Psoas muscle (tissue), 8 donors: Measurements from ENCODE around the gene EDIL3. TPM values are rescaled to one million over a fixed set of nuclear protein-coding genes. Genes with fewer than 3 reads are reported as not detected.

Experiments used
- ATAC-seq, 4 donors: fragments of 200-7000 bp; cut with Tn5 transposase; one replicate each; pipeline ENCODE4 v1.9.1; 2020; ENCODE audit warnings: moderate library complexity in 3 of 4, mild to moderate bottlenecking in 2 of 4
- DNase-seq, 2 donors: peaks; one replicate each; pipeline ENCODE4 v3.0.0-alpha.2; 2020
- H3K27ac ChIP-seq: fragments of 200-600 bp; one replicate; pipeline ENCODE4 v1.8.0; 2022
- H3K27me3 ChIP-seq, 3 donors: fragments of 200-600 bp in 1 of 3; one replicate each; pipeline versions ENCODE4 v1.6.1 to v1.8.0; 2013 to 2022; ENCODE audit warnings: low read length in 2 of 3, mild to moderate bottlenecking in 2 of 3, moderate library complexity in 1 of 3; ENCODE audit not compliant: insufficient read depth in 3 of 3
- H3K36me3 ChIP-seq, 2 donors: fragments of 200-600 bp in 1 of 2; one replicate each; pipeline versions ENCODE4 v1.6.1 to v1.8.0; 2013 to 2022; ENCODE audit warnings: low read depth in 1 of 2, mild to moderate bottlenecking in 1 of 2, moderate library complexity in 1 of 2; ENCODE audit not compliant: insufficient read depth in 1 of 2
- H3K4me1 ChIP-seq: fragments of 200-600 bp; one replicate; pipeline ENCODE4 v1.8.0; 2022
- H3K4me3 ChIP-seq: fragments of 200-600 bp; one replicate; pipeline ENCODE4 v1.8.0; 2022; ENCODE audit warnings: mild to moderate bottlenecking
- H3K9me3 ChIP-seq: fragments of 200-600 bp; one replicate; pipeline ENCODE4 v1.8.0; 2022
- WGBS, 3 donors: extraction: QIAGEN DNeasy Blood & Tissue Kit; methylation state at CpG; one replicate each; pipeline versions ENCODE4 v1.1.6 to v1.1.7; 2013; 5-methylcytosine and 5-hydroxymethylcytosine counted together
- intact Hi-C, 2 donors: fragments of 100-400 bp; cut with DNase I; formaldehyde crosslinking; loops; one replicate each; pipeline versions ENCODE4 v1.11.0 to v1.14.2; 2022
- polyA plus RNA-seq, 3 donors: library from polyadenylated mRNA; stranded (reverse); fragments of 200-250 nt; gene quantifications; one replicate each; pipeline ENCODE4 v1.2.3, GENCODE V29; 2013
- total RNA-seq, 4 donors: library from RNA; stranded (reverse); fragmentation: NEBNext Ultra II Directional in 2 of 4; extraction: Animal tissue kit (Norgen Biotek cat#: 25700) in 2 of 4; gene quantifications; one replicate each; pipeline versions ENCODE4 v1.2.1 to v1.2.4, GENCODE V29; 2021 to 2023
- TF ChIP-seq, protein P1 (sequence below): fragments of 200-600 bp; IDR thresholded peaks from one replicate; pipeline ENCODE4 v1.8.0; 2022; ENCODE audit warnings: antibody characterized with exemption
- donor health status: healthy with polysubstance abuse.
- donor health status: DM: no; HTN: no; CAD: no; lungs with moderate emphysema.
- donor health status: Bipolar disorder and iron deficiency.
- donor health status: healthy.
- donor health status: DM: yes; HTN: yes; CAD: no.
- donor health status: DM: no; HTN: no; CAD: no.
- donor health status: DM: no; HTN: no; CAD: no.
- donor health status: DM: yes; HTN: yes; CAD: no.

The EDIL3 gene
- total and polyA plus RNA-seq, 7 donors: 0.11 to 0.91 (median 0.34) TPM

- Histone ChIP-seq H3K36me3 (no peaks in the 10 kb centered on the region), H3K4me3 (no peak overlapping the region), H3K9me3 (no peaks in the 10 kb centered on the region), H3K4me1 (no peaks in the 10 kb centered on the region), H3K27ac (no peak overlapping the region), H3K27me3 (no peaks in the 10 kb centered on the region)
- DNase-seq: no peak
- WGBS, 3 donors: 81 to 100% (median 91%) methylated on average over 1 of the region's 1 CpG
- intact Hi-C loops: no loop called here
- ATAC-seq: no peak
- TF ChIP-seq, protein P1, sequence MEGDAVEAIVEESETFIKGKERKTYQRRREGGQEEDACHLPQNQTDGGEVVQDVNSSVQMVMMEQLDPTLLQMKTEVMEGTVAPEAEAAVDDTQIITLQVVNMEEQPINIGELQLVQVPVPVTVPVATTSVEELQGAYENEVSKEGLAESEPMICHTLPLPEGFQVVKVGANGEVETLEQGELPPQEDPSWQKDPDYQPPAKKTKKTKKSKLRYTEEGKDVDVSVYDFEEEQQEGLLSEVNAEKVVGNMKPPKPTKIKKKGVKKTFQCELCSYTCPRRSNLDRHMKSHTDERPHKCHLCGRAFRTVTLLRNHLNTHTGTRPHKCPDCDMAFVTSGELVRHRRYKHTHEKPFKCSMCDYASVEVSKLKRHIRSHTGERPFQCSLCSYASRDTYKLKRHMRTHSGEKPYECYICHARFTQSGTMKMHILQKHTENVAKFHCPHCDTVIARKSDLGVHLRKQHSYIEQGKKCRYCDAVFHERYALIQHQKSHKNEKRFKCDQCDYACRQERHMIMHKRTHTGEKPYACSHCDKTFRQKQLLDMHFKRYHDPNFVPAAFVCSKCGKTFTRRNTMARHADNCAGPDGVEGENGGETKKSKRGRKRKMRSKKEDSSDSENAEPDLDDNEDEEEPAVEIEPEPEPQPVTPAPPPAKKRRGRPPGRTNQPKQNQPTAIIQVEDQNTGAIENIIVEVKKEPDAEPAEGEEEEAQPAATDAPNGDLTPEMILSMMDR: no peak
Observed at GRCh38 chr5:84397385-84397784, 12.7 kb upstream of the EDIL3 start.

GRCh38 chr5:84393969-84394368 lies 9.3 kb upstream of the EDIL3 start:
- intact Hi-C loops: no loop called here

GRCh38 chr5:84392836-84393235 lies 8.2 kb upstream of the EDIL3 start:
- Histone ChIP-seq H3K27ac (no peak overlapping the region), H3K27me3 (no peaks in the 10 kb centered on the region), H3K4me3 (no peak overlapping the region), H3K4me1 (no peaks in the 10 kb centered on the region), H3K36me3 (no peaks in the 10 kb centered on the region), H3K9me3 (no peaks in the 10 kb centered on the region)
- TF ChIP-seq, protein P1: no peak
- intact Hi-C loops: no loop called here
- 81 to 87% (median 83%) methylated on average over 2 of the region's 2 CpGs for WGBS, 3 donors
- DNase-seq (no peak), ATAC-seq (no peak)

More at GRCh38 chr5:84393969-84394368, 9.3 kb upstream of the EDIL3 start:
- Histone ChIP-seq H3K9me3 (no peaks in the 10 kb centered on the region), H3K36me3 (no peaks in the 10 kb centered on the region), H3K4me1 (no peaks in the 10 kb centered on the region), H3K4me3 (no peak overlapping the region), H3K27ac (no peak overlapping the region), H3K27me3 (no peaks in the 10 kb centered on the region)
- TF ChIP-seq, protein P1: no peak
- DNase-seq: no peak
- 55 to 63% (median 57%) methylated on average over 6 of the region's 6 CpGs for WGBS, 3 donors
- no peak for ATAC-seq

DNA sequence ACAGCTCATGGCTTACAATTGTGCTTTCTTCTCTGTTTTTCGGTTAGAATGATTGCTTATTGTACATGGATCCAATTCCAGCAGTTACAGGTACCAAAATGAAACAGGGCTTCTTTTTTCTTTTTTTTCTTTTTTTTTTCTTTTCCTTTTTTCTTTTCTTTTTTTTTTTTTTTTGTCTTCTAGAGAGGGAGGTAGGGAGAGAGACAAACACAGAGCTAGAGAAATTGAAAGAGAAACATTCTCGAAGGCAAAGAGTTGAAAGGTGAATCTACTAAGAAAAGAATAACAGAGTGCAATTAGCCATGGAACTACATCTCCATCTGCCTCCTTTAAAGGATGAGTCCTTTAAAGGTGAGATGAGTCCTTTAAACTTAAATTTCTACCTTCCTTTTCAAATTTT lies 1.0 kb upstream of the EDIL3 start:
- intact Hi-C loops: no loop called here
- 66 to 75% (median 74%) methylated on average over 2 of the region's 2 CpGs for WGBS, 3 donors
- Histone ChIP-seq H3K9me3 (no peaks in the 10 kb centered on the region), H3K27ac (no peak overlapping the region), H3K4me3 (no peak overlapping the region), H3K36me3 (no peaks in the 10 kb centered on the region), H3K4me1 (no peaks in the 10 kb centered on the region), H3K27me3 (peaks cover 3 to 53% (median 24%) of the 10 kb centered on the region in 3 donors)
- TF ChIP-seq, protein P1: no peak
- no peak for DNase-seq
- ATAC-seq: no peak
